Heart left ventricle (tissue), 13 donors: Measurements from ENCODE around the gene ALOX5AP.

Source experiments
- CTCF ChIP-seq, 12 donors: fragments of 200-600 bp; sonication (generic) in 4 of 12; IDR thresholded peaks; one replicate each; pipeline versions ENCODE4 v1.5.0 to v1.8.0; 2018 to 2022; ENCODE audit warnings: antibody characterized with exemption in 12 of 12, mild to moderate bottlenecking in 5 of 12
- POLR2A ChIP-seq, 2 donors: fragments of 450-650 bp; IDR thresholded peaks; one replicate each; pipeline ENCODE4 v1.6.1; 2017; ENCODE audit warnings: antibody characterized with exemption in 2 of 2, mild to moderate bottlenecking in 2 of 2, moderate library complexity in 2 of 2
- donor health status: ischemic (EF 13 %, LVEDD 7.1; RV severe dilation, severe dysfunction).
- donor health status: DM: no; HTN: yes; CAD: no.
- donor health status: DM: no; HTN: no; CAD: no.
- donor health status: ischemic (EF 25% LVEDD 6.9; RV normal size, moderate dysfunction).
- donor health status: ischemic (EF 25% LVEDD 5.7; RV mildly dilated, moderate dysfunction).
- donor health status: ischemic (EF 35%, LVEDD 5.7; RV mildly dilated, moderate dysfunction).
- donor health status: nonischemic (EF 11% LVEDD 7.7; RV severe dilation, severe dysfunction).
- donor health status: DM: yes; HTN: yes; CAD: no.
- donor health status: PGD.
- donor health status: ischemic (EF 29% LVEDD 5.4; RV normal size, mild dysfunction).
- donor health status: nonischemic (EF 23%, LVEDD 6.1; RV moderate dilation, normal function).

- no peak for TF ChIP-seq CTCF (IDR thresholded peaks at IDR 0.05)
- no peak for TF ChIP-seq POLR2A (IDR thresholded peaks at IDR 0.05)
These were observed 17.8 kb downstream of the ALOX5AP start for GRCh38 chr13:30753030-30753616.
